Measurements from ENCODE around the gene ZNF823.
A peak's percentile ranks its signal among the peaks of the same experiment; 100 is the strongest.

ZNF823 gene

GRCh38 chr19:11697284-11697855 lies 41.4 kb downstream of the ZNF823 start:
- Histone ChIP-seq H3K36me3 (ENCODE audit: control insufficient read depth in 2 of 2, insufficient read depth in 1 of 2, low read length in 2 of 2) (no peaks in the 10 kb centered on the region), H3K27ac (ENCODE audit: extremely low read depth, low read depth, low read length) (no peak overlapping the region), H3K4me1 (ENCODE audit: control insufficient read depth, insufficient read depth, low read length) (no peaks in the 10 kb centered on the region), H3K9me3 (ENCODE audit: control insufficient read depth, insufficient read depth, low read depth, low read length) (no peaks in the 10 kb centered on the region), H3K4me3 (ENCODE audit: low read depth, low read length) (no peak overlapping the region)
- ChIA-PET CTCF (interaction anchor here (0.7 to 0.9 kb wide), 2 partner anchors 40 to 137 kb away, joined by 3 to 4 read pairs; no protein-coding TSS in a partner anchor), POLR2A (no interaction called here)
- no peak for TF ChIP-seq ZNF184 (tag by site-specific recombination; IDR thresholded peaks at IDR 0.05)
- peak; percentile 62 for TF ChIP-seq SCRT2 (tag by site-specific recombination; IDR thresholded peaks at IDR 0.05)

GRCh38 chr19:11694533-11695439 lies 44.0 kb downstream of the ZNF823 start:
- Histone ChIP-seq H3K9me3 (ENCODE audit: control insufficient read depth, insufficient read depth, low read depth, low read length) (no peaks in the 10 kb centered on the region), H3K27ac (ENCODE audit: extremely low read depth, low read depth, low read length) (peak overlapping the region; percentile 74), H3K36me3 (ENCODE audit: control insufficient read depth in 2 of 2, insufficient read depth in 1 of 2, low read length in 2 of 2) (peaks cover 0 to 3% of the 10 kb centered on the region in 2 experiments; a peak in 1 of 3 replicates), H3K4me3 (ENCODE audit: low read depth, low read length) (peak overlapping the region; percentile 84), H3K4me1 (ENCODE audit: control insufficient read depth, insufficient read depth, low read length) (no peaks in the 10 kb centered on the region)
- POLR2A ChIA-PET = interaction anchor here (0.5 to 1.6 kb wide), 18 partner anchors 11 to 801 kb away, joined by 3 to 18 read pairs (median 3); partner anchors contain the start of genes ZNF439, ZNF440, ZNF441 and ZNF823
- CTCF ChIA-PET = interaction anchor here (0.7 to 1.3 kb wide), 3 partner anchors 29 to 313 kb away, joined by 3 to 6 read pairs (median 5); no protein-coding TSS in a partner anchor
- TF ChIP-seq ZBTB1 (tag by site-specific recombination; IDR thresholded peaks at IDR 0.05) = 0 out of 2 replicates have a peak, but pooled peaks have one; percentile 6
- no peak for TF ChIP-seq REPIN1 (tag by site-specific recombination; IDR thresholded peaks at IDR 0.05; ENCODE audit: low read depth)
- TF ChIP-seq EGR2 (tag by site-specific recombination; IDR thresholded peaks at IDR 0.05; ENCODE audit: low read depth) = no peak
- TF ChIP-seq ZNF433 (tag by site-specific recombination; IDR thresholded peaks at IDR 0.05; ENCODE audit: low read depth) = no peak
- TF ChIP-seq ZNF423 (tag by site-specific recombination; IDR thresholded peaks at IDR 0.05) = no peak
- no peak for TF ChIP-seq ZBTB6 (tag by site-specific recombination; IDR thresholded peaks at IDR 0.05)
- TF ChIP-seq ZNF792 (tag by site-specific recombination; IDR thresholded peaks at IDR 0.05) = no peak
- TF ChIP-seq ZNF513 (tag by site-specific recombination; IDR thresholded peaks at IDR 0.05) = no peak
- TF ChIP-seq ZNF292 (tag by site-specific recombination; IDR thresholded peaks at IDR 0.05; ENCODE audit: borderline replicate concordance, low read depth) = no peak
- TF ChIP-seq ZNF341 (tag by site-specific recombination; IDR thresholded peaks at IDR 0.05; ENCODE audit: low read depth) = peak; percentile 97
- no peak for TF ChIP-seq ZNF157 (tag by site-specific recombination; IDR thresholded peaks at IDR 0.05)
- TF ChIP-seq MYNN (tag by site-specific recombination; IDR thresholded peaks at IDR 0.05; ENCODE audit: borderline replicate concordance) = no peak
- no peak for TF ChIP-seq ZNF239 (tag by site-specific recombination; IDR thresholded peaks at IDR 0.05)
- no peak for TF ChIP-seq ZNF670 (tag by site-specific recombination; IDR thresholded peaks at IDR 0.05; ENCODE audit: low read depth)
- TF ChIP-seq ZBTB7A (tag by site-specific recombination; IDR thresholded peaks at IDR 0.05; ENCODE audit: low read depth) = peak; percentile 61; the same call in 1 of the 2 replicates
- TF ChIP-seq ZSCAN16 (tag by site-specific recombination; IDR thresholded peaks at IDR 0.05) = no peak
- TF ChIP-seq ZNF555 (tag by site-specific recombination; conservative IDR thresholded peaks at IDR 0.05) = no peak
- TF ChIP-seq CTCF (tag by site-specific recombination; IDR thresholded peaks at IDR 0.05) = 0 out of 2 replicates have a peak, but pooled peaks have one; percentile 40
- no peak for TF ChIP-seq INSM2 (tag by site-specific recombination; IDR thresholded peaks at IDR 0.05)
- no peak for TF ChIP-seq ZNF837 (tag by site-specific recombination; IDR thresholded peaks at IDR 0.05)
- TF ChIP-seq ZNF449 (tag by site-specific recombination; IDR thresholded peaks at IDR 0.05) = peak; percentile 66; the same call in 1 of the 2 replicates
- TF ChIP-seq HOXD13 (CRISPR knock-in tag; IDR thresholded peaks at IDR 0.05; ENCODE audit: borderline replicate concordance) = no peak
- no peak for TF ChIP-seq ZNF571 (tag by site-specific recombination; IDR thresholded peaks at IDR 0.05)

Measured in HEK293 (cell line).